ENCODE measurements around the gene ST13. TPM values are rescaled to one million over a fixed set of nuclear protein-coding genes. Genes with fewer than 3 reads are reported as not detected.

ST13 gene
- total and polyA plus RNA-seq, 9 of the 15 experiments (the other 6 are each of a cell fraction or from before 2014, with no cell fraction given), result 53.6 to 311 (median 195) TPM

- TF ChIP-seq NKRF (IDR thresholded peaks at IDR 0.05; ENCODE audit: borderline replicate concordance) (peak; percentile 87; the same call in 1 of the 2 replicates), ZNF354B (CRISPR knock-in tag; IDR thresholded peaks at IDR 0.05) (no peak), BHLHE40 (IDR thresholded peaks at IDR 0.05; ENCODE audit: low read length) (peak; percentile 78), KLF16 (IDR thresholded peaks at IDR 0.05) (no peak), ZNF655 (CRISPR knock-in tag; IDR thresholded peaks at IDR 0.05) (no peak), HOMEZ (CRISPR knock-in tag; IDR thresholded peaks at IDR 0.05) (no peak), POLR2G (IDR thresholded peaks at IDR 0.05; ENCODE audit: low read depth, low read length) (peak; percentile 82), ZNF740 (CRISPR knock-in tag; IDR thresholded peaks at IDR 0.05) (peak; percentile 70), ZNF740 (tag; IDR thresholded peaks at IDR 0.05) (peak in 1 of 2 experiments; percentile 96; a peak in 2 of 4 replicates), MTA1 (IDR thresholded peaks at IDR 0.05; ENCODE audit: borderline replicate concordance) (peak; percentile 32; the same call in 1 of the 2 replicates), ZBTB11 (CRISPR knock-in tag; IDR thresholded peaks at IDR 0.05) (peak in 1 of 3 experiments; percentile 45; a peak in 1 of 6 replicates), SAP30 (IDR thresholded peaks at IDR 0.05; ENCODE audit: borderline replicate concordance, insufficient read depth, low read depth, low read length, poor library complexity, severe bottlenecking) (peak; percentile 81)
- TF ChIP-seq, protein P1, sequence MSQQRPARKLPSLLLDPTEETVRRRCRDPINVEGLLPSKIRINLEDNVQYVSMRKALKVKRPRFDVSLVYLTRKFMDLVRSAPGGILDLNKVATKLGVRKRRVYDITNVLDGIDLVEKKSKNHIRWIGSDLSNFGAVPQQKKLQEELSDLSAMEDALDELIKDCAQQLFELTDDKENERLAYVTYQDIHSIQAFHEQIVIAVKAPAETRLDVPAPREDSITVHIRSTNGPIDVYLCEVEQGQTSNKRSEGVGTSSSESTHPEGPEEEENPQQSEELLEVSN (IDR thresholded peaks at IDR 0.05; ENCODE audit: borderline replicate concordance in 1 of 2, extremely low read depth in 1 of 2, insufficient read depth in 1 of 2, insufficient read length in 1 of 2, low read depth in 1 of 2, low read length in 1 of 2, poor library complexity in 1 of 2, severe bottlenecking in 1 of 2), result peak in 1 of 2 experiments; percentile 84
These were observed 37.5 kb downstream of the ST13 start, which contains the start of gene SLC25A17 (continued) for GRCh38 chr22:40818747-40819598.

Measured in K562 (cell line).